ENCODE results near the gene TNF.

GRCh38 chr6:31547727-31548543 lies 27.4 kb upstream of the TNF start:
- TF ChIP-seq, protein P1, sequence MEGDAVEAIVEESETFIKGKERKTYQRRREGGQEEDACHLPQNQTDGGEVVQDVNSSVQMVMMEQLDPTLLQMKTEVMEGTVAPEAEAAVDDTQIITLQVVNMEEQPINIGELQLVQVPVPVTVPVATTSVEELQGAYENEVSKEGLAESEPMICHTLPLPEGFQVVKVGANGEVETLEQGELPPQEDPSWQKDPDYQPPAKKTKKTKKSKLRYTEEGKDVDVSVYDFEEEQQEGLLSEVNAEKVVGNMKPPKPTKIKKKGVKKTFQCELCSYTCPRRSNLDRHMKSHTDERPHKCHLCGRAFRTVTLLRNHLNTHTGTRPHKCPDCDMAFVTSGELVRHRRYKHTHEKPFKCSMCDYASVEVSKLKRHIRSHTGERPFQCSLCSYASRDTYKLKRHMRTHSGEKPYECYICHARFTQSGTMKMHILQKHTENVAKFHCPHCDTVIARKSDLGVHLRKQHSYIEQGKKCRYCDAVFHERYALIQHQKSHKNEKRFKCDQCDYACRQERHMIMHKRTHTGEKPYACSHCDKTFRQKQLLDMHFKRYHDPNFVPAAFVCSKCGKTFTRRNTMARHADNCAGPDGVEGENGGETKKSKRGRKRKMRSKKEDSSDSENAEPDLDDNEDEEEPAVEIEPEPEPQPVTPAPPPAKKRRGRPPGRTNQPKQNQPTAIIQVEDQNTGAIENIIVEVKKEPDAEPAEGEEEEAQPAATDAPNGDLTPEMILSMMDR (tag by site-specific recombination; IDR thresholded peaks at IDR 0.05), result no peak
- TF ChIP-seq ZNF202 (tag by site-specific recombination; IDR thresholded peaks at IDR 0.05; ENCODE audit: borderline replicate concordance), result no peak
- no peak for TF ChIP-seq REST (tag by site-specific recombination; IDR thresholded peaks at IDR 0.05)
- TF ChIP-seq ZNF292 (tag by site-specific recombination; IDR thresholded peaks at IDR 0.05; ENCODE audit: borderline replicate concordance, low read depth), result no peak
- no peak for TF ChIP-seq ZNF10 (tag by site-specific recombination; IDR thresholded peaks at IDR 0.05)
- TF ChIP-seq MYNN (tag by site-specific recombination; IDR thresholded peaks at IDR 0.05; ENCODE audit: borderline replicate concordance), result no peak
- no peak for TF ChIP-seq ZNF600 (tag by site-specific recombination; IDR thresholded peaks at IDR 0.05)
- TF ChIP-seq ZNF335 (tag by site-specific recombination; conservative IDR thresholded peaks at IDR 0.05), result no peak
